ENCODE measurements around the gene ZNF503. TPM values are rescaled to one million over a fixed set of nuclear protein-coding genes. Genes with fewer than 3 reads are reported as not detected.
"Not testable (repeated sequence)": the region's sequence is repeated elsewhere in the genome, so short reads cannot be mapped to it uniquely, and the experiment has no call there.

ZNF503 gene
- total RNA-seq, 1 donor from 2014 or later, result 8.9 TPM

DNA sequence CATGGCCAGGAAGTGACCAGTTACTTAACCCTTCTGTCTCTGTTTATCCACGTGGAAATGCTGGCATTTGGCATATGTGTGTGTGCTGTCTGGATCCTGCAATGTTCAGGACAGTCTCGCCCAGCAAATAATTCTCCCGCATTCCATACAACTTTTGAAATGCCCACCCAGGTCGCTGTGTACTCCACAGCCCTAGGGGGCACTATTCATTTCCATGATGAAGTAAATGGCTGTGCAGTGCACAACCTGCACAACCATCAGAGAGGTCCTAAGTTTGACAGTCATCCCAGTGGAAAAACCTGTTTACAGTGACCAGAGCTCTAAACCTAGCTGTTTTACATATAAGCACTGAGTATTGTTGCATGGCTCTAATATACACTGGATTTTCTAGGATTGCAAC lies 38.1 kb downstream of the ZNF503 start:
- Mint-ChIP-seq H3K9me3 (ENCODE audit: unreplicated experiment) (no peaks in the 10 kb centered on the region), H3K4me1 (ENCODE audit: unreplicated experiment) (no peaks in the 10 kb centered on the region), H3K4me3 (ENCODE audit: unreplicated experiment) (no peak overlapping the region), H3K27me3 (ENCODE audit: unreplicated experiment) (peaks cover 3% of the 10 kb centered on the region), H3K36me3 (ENCODE audit: low read depth, unreplicated experiment) (no peaks in the 10 kb centered on the region), H3K27ac (ENCODE audit: unreplicated experiment) (no peak overlapping the region)
- TF ChIP-seq, protein P1, sequence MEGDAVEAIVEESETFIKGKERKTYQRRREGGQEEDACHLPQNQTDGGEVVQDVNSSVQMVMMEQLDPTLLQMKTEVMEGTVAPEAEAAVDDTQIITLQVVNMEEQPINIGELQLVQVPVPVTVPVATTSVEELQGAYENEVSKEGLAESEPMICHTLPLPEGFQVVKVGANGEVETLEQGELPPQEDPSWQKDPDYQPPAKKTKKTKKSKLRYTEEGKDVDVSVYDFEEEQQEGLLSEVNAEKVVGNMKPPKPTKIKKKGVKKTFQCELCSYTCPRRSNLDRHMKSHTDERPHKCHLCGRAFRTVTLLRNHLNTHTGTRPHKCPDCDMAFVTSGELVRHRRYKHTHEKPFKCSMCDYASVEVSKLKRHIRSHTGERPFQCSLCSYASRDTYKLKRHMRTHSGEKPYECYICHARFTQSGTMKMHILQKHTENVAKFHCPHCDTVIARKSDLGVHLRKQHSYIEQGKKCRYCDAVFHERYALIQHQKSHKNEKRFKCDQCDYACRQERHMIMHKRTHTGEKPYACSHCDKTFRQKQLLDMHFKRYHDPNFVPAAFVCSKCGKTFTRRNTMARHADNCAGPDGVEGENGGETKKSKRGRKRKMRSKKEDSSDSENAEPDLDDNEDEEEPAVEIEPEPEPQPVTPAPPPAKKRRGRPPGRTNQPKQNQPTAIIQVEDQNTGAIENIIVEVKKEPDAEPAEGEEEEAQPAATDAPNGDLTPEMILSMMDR (IDR thresholded peaks at IDR 0.05; ENCODE audit: unreplicated experiment), result no peak
- no peak for DNase-seq (ENCODE audit: low spot score)

DNA sequence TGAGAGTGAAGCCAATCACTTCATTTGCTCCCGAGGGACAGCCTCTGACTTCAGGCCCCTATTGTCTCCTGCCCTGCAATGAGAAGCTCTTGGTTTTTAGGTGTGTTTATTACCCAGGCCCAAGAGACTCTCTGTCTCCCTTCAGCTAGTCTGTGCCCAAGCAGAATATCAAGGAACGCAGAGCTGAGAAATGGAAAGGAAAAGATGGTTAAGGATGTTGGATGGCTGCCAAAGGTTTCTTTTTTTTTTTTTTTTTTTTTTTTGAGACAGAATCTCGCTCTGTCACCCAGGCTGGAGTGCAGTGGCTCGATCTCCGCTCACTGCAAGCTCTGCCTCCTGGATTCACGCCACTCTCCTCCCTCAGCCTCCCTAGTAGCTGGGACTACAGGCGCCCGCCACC lies 41.7 kb downstream of the ZNF503 start:
- not testable (repeated sequence) for H3K9me3 Mint-ChIP-seq (ENCODE audit: unreplicated experiment); H3K4me1 Mint-ChIP-seq (ENCODE audit: unreplicated experiment); DNase-seq (ENCODE audit: low spot score); H3K4me3 Mint-ChIP-seq (ENCODE audit: unreplicated experiment); H3K27me3 Mint-ChIP-seq (ENCODE audit: unreplicated experiment); H3K36me3 Mint-ChIP-seq (ENCODE audit: low read depth, unreplicated experiment); H3K27ac Mint-ChIP-seq (ENCODE audit: unreplicated experiment)

DNA sequence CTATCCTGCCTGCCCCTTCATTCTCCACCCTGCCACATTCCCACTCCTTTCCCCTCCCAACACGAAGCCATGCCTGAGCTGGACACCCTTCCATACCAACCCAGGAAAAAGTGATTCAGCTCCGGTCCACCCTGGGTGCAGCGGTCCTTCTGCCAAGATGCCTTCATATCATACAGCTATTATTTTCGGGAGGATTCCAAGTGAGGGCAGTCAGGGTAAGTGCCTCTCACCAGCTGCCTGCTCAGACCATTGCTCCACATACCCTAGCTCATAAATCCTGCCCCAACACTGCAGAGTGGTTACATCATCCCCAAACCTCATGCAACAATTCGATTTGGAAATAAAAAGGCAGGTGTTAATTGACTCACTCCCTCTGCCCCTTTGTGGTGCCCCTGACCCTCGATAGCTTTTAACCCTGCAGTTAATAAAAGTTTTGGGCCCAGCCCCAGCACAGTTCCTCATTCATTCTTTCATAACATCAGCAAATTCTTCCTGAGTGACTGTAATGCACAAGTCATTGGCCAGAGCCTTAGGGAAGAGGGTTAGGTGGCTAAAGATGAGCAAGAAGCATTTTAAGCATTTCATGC lies 42.6 kb downstream of the ZNF503 start:
- H3K9me3 Mint-ChIP-seq (ENCODE audit: unreplicated experiment), result no peaks in the 10 kb centered on the region
- no peak overlapping the region for H3K27ac Mint-ChIP-seq (ENCODE audit: unreplicated experiment)
- no peaks in the 10 kb centered on the region for H3K4me1 Mint-ChIP-seq (ENCODE audit: unreplicated experiment)
- DNase-seq (ENCODE audit: low spot score), result no peak
- no peaks in the 10 kb centered on the region for H3K36me3 Mint-ChIP-seq (ENCODE audit: low read depth, unreplicated experiment)
- TF ChIP-seq, protein P1 (IDR thresholded peaks at IDR 0.05; ENCODE audit: unreplicated experiment), result no peak
- peaks cover 1% of the 10 kb centered on the region for H3K27me3 Mint-ChIP-seq (ENCODE audit: unreplicated experiment)
- H3K4me3 Mint-ChIP-seq (ENCODE audit: unreplicated experiment), result no peak overlapping the region

DNA sequence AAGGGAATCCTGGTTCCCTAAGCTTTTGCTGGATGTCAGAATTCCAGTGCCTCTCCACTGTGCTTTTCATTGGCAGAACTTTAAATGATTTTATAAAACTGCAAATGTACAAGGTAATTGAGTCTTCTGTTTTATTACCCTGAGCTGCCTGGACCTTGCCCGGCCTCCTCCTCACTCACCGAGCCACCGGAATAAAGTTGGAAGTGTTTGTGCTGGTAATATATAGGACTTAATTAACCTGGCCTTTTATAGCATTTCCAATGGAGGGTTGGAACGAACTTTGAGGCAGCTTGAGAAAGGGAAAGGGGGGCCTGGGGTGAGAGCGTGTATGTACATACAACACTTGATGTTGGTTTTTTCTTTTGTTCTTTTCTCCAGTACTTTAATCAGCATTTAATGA lies 43.4 kb downstream of the ZNF503 start:
- Mint-ChIP-seq H3K27ac (ENCODE audit: unreplicated experiment) (no peak overlapping the region), H3K4me3 (ENCODE audit: unreplicated experiment) (no peak overlapping the region), H3K27me3 (ENCODE audit: unreplicated experiment) (peaks cover 1% of the 10 kb centered on the region), H3K36me3 (ENCODE audit: low read depth, unreplicated experiment) (no peaks in the 10 kb centered on the region), H3K4me1 (ENCODE audit: unreplicated experiment) (no peaks in the 10 kb centered on the region), H3K9me3 (ENCODE audit: unreplicated experiment) (no peaks in the 10 kb centered on the region)
- DNase-seq (ENCODE audit: low spot score), result no peak
- TF ChIP-seq, protein P1 (IDR thresholded peaks at IDR 0.05; ENCODE audit: unreplicated experiment), result no peak

DNA sequence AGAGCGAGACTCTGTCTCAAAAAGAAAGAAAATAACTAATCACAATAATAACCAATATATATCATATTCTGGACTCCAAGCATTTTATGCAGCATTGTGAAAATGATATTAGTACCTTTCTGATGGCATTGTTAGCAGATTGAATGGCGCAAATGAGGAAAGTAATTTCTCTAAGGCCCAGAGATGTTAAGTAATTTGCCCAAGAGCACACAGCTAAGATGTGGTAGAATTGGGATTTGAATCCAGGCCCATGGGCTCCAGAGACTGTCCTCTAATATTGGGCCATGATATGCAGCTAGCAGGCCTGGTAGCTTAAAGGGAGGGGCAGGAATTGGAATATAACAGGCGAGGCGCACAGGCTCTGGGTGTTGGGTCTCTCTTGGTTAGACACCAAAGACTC lies 44.1 kb downstream of the ZNF503 start:
- no peaks in the 10 kb centered on the region for H3K36me3 Mint-ChIP-seq (ENCODE audit: low read depth, unreplicated experiment)
- no peak for DNase-seq (ENCODE audit: low spot score)
- TF ChIP-seq, protein P1 (IDR thresholded peaks at IDR 0.05; ENCODE audit: unreplicated experiment), result no peak
- no peak overlapping the region for H3K4me3 Mint-ChIP-seq (ENCODE audit: unreplicated experiment)
- H3K9me3 Mint-ChIP-seq (ENCODE audit: unreplicated experiment), result no peaks in the 10 kb centered on the region
- H3K4me1 Mint-ChIP-seq (ENCODE audit: unreplicated experiment), result no peaks in the 10 kb centered on the region
- peaks cover 1% of the 10 kb centered on the region for H3K27me3 Mint-ChIP-seq (ENCODE audit: unreplicated experiment)
- no peak overlapping the region for H3K27ac Mint-ChIP-seq (ENCODE audit: unreplicated experiment)
